Stimulated activated CD8-positive, alpha-beta memory T cell treated with anti-CD3 and anti-CD28 coated beads, Interleukin-15, amount 100 ng/mL, for 24 hours (primary cell): ENCODE data around the gene SKIC8.

ENCODE experiments used
- DNase-seq: peaks from one replicate; pipeline ENCODE4 v3.0.0-alpha.2; 2020; ENCODE audit warnings: low read depth

The SKIC8 gene

DNA sequence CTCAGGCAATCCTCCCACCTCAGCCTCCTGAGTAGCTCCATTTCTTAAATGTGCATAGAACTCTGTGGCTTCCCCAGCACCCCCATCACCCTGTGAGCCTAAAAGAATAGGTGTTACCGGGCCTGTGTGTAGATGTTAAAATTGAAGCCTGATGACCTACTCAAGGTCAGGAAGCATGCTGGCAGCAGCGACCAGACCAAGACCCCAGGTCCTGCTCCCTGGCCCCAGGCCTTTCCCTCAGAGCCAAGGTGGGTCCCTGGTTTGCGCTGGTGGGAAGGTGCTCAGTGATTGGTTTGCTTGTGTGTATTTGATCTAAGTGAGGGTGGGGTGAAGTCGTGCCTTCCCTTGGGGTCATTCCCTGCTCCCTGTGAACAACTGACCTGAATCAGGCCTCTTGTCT, 22.4 kb upstream of the SKIC8 start:
- DNase-seq: no peak

DNA sequence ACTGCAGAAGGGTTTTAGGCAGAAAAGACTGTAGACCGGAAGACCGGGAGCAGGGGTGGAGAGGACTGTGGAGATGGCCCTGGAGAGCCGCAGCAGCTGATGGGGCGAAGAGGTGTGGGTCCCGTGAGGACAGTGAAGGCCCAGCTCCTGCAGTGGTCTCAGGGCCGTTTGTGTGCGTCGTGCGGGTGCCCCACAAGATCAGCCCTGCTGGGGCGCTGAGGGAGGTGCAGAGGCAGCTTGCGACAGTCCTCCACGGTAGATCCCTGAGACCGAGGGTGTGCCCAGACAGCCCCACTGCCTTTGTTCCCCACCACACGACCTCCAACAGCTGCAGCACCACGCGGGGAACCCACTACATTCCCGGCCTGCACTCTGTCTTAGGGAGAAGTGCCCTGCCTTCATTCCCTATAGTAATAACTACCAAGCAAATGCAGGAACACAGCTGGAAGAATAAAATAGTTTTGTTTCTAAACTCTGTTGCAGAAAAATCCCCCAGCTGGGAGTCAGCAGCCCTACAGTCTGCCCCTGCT, 21.7 kb upstream of the SKIC8 start:
- DNase-seq: no peak

DNA sequence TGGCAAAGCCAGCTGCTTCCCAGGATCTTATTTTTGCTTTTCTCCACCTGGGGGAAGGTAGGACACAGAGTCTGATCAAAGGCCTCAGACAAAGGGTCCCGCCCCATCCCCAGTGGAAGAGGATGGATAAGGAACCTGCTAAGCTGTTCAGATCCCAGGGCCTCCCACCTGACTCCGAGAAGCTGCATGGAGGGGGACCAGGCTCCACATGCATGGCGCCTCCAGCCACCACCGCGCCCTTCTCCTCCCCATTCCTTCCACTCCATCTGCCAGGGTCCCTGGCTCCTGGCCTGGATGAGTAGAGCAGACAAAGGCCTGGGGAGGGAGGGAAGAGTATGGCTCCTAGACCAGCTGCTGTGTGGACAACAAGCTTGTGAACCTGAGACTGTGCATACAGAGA, 20.8 kb upstream of the SKIC8 start:
- no peak for DNase-seq

DNA sequence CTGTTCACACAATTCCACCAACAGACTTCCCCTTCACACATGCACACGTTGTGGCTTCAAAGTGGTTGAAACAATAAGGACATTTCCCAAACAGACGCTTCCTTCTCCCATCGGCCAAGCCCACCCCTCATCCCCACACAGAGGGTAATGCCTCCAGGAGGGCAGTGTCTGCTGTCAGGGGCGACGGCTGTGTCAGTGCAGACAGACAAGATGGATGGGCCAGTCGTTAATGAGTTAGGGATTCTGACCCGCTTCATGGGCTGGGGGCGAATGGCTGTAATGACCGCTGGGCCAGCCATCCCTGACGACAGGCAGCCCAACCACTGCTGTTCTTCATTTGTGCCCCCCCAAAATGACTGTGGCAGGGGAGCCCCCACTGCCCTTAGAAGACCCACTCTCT, 20.2 kb upstream of the SKIC8 start:
- DNase-seq: no peak

DNA sequence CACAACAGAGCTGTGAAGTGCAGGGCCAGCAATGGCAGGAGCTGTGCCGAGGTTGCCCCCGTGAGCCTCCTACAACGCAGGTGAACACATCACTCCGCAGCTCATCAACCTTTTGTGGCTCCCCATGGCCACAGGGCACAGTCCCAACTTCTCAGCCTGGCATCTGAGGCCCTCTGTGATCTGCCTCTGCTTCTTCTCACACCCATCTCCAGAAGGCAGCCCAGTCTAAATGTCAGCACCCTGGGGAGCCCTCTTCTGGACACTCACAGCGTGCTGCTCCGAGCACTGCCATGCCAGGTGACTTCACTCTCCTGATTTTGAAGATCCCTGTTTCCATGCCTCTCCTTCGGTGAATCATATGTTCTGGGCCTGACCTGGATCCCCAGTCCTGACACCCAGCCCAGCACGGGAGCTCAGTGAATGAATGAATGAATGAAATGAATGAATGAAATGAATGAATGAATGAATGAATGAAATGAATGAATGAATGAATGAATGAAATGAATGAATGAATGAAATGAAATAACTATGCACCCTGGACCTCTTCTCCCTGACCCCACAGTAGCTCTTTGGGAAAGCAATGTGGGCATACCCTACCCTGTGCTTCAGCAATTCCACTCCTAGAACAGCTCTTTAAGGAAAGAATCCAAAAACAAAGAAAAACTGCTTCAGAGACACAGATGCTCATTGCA, 17.9 kb upstream of the SKIC8 start:
- no peak for DNase-seq

DNA sequence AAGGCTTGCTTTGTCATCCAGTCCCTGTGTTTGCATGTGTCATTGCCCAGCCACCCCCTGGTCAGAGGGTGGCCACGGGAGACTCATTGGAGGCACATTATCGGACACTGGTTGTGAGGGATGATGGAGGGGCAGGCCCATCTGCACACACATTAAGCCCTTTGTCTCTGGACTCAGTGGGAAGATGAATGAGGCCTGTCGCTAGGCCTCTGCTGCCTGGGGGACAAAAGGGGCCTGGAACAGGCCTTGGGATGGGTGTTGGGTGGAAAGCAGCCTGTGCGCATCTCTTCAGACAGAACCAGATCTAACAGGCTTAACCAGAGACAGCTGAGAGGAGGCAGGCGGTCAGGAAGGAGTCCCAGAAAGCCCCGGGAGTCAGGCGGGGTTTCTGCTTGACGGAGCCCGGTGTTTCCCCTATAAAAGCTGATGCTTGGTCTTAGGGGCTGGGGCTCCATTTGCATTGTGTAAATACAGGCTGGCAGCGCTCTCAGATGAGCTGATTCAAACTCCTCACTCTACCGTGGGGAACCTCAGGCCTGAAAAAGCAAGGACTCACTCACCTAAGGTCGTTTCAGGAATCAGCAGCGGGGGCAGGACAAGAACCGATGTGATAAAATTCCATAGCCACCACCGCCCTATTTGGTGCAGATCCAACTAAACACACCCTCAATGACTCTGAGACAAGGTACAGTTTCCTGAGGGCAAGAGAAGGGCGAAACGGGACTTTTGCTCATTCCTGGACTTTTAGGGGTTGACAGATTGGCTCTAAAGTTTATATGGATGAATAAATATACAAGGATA, 17.1 kb upstream of the SKIC8 start:
- DNase-seq: no peak

DNA sequence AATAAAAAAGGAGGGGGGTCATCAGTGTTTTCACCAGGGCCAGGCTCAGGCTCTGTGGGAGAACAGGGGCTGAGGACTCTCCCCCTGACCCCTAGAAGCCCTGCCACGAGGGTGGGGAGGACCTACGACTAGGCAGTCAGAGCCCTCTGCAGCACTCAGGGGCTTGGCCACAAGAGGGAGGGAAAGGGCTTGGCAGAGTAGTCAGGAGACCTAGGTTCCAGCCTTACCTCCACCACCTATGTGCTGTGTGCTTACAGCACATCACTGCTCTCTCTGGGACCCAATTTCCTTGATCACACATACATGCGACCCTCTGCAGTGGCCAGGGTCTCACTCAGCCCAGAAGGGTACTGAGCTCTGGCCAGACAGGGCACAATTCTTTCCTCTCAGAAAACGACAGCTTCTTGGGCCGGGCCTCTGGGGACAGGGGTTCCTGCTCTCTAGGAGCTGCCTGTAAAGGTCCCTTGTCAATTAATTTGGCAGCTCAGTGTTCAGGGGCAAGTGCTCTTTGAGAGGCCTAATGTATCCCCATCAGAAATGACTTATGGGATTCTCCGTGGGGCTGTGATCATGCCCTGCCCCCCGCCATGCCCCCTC, 16.4 kb upstream of the SKIC8 start:
- DNase-seq: no peak

DNA sequence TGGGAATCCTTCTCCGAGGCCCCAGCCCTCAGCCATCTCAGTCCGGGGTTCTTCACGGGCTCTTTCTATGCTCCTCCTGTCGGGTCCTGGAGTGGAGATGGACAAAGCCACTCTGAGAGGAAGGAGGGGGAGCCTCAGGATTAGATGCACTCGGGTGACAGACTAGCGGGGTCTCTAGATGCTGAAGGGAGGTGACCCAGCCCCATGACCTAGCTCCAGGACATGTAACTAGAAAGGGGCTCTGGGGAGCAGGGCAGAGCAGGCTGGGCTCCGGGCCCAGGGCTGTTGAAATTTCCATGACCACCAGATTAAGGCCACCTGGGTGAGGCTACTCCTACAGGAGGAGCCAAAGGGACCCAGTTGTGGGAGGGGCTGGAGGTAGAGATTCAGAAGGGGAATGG, 14.8 kb upstream of the SKIC8 start:
- no peak for DNase-seq

DNA sequence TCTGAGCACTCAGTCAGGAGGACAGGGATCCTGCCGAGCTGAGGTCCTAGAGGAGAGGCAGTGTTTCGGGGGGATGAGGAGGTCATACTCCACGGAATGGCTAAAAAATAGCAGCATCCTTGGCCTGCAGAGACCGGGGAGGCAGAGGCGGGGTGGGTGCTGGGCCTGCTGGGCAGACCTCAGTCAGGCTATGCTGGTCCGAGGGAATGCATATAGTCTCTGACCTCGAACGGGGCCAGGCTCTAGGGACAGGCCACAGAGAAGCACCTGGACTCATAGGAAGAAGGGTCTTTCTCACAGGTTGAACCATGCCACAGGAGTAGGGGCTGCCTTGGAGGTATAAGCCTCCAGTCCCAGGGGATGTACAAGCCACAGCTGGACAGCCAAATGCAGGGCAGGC, 14.0 kb upstream of the SKIC8 start:
- no peak for DNase-seq

DNA sequence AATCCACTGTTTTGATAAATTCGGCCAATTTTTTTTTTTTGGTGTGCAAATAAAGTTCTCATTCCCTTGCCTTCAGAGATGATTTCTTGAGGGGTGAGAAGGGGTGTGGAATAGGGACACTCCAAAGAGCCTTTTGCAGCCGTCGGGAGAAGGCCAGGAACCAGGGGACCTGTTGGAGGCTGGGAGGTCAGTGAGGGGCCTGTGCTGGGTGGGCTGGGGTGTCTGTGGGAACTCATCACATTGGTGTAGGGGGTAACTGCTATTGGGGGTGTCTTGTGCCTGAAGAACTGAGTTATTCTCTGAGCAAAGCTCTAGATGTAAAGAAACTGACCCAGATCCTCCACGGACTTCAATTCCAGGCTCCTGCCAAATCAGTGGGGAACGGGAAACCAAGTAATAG, 13.5 kb upstream of the SKIC8 start:
- no peak for DNase-seq

DNA sequence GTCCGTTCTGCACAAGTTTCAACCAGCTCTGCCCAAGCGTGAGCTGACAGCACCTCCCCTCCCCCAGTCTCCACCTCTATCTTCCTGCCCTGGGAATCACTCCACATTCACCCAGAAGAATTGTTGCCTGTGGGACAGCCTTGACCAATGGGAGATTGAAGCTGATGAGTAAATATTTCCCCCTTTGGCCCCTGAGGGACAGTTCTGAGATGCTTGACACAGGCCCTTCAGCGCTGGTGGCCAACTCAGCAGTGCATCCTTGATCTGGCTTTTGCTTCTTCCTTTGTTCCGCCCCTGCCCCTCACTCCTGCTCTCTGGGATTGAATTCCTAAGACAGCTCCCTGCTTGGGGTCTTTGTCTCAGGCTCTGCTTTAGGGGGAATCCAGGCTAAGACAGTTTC, 13.1 kb upstream of the SKIC8 start:
- no peak for DNase-seq

DNA sequence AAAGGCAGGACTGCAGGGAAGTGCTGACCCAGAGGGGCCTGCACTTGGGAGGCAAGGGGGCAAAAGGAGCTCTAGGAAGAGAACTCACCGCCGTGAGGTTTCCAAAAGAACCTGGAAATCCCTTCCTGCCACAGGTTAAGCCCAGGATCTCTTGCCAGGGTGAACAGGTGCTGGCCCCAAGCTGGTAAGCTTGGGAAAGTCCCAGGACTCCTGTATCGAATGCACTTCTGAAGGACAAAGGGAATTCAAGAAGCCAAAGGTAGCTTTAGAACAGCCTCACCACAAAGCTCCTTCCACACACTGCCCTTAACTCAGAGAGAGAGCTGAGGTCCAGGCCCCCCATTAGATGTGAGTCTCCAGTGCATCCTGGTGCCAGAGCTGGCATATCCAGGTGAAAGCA, 11.9 kb upstream of the SKIC8 start:
- DNase-seq: no peak

DNA sequence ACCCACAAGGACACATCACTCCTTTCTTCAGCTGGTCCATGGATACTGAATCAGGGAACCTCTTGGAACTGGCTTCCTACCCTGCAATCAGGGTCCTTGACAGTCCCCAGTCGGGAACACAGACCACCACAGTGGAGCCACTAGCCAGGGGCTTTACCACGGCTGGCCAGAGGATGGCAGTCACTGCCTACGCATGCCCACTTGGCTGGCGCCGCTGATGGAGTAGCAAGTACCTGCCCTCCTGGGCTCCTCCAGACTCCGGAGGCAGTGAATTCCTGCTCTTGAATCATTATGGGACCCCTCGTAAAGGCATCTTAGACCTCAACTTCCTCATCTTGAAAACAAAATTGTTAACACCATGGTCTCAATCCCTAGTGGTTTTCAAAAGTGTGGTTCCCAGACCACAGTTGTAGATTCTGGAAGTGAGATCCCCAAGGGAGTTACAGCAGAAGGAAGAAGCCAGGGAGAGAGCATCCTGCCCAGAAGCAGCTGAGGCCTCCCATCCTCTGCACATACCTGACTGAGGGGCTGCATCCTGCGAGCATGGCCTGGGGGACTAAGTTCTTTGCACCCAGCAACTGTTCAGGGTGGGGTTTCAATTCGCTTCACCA, 9.1 kb upstream of the SKIC8 start:
- DNase-seq: peak; percentile 8

DNA sequence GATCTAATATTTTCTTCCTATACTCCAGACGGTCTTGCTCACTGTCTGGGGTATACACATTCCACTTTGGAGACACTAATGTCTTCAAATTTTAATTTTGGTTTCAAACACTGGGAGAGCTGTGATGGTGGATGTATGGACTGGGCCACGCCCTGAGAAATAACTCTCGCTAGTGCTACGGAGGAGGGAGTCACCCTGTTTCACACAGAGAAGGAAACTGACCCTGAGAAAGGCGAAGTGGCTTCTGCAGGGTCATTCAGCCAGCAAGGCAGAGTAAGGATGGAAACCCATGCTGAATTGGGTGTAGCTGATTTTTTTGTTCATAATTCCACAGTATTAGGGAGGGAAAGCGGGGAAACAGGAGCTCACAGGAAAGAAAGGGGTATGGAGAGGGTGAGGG, 8.6 kb upstream of the SKIC8 start:
- no peak for DNase-seq

DNA sequence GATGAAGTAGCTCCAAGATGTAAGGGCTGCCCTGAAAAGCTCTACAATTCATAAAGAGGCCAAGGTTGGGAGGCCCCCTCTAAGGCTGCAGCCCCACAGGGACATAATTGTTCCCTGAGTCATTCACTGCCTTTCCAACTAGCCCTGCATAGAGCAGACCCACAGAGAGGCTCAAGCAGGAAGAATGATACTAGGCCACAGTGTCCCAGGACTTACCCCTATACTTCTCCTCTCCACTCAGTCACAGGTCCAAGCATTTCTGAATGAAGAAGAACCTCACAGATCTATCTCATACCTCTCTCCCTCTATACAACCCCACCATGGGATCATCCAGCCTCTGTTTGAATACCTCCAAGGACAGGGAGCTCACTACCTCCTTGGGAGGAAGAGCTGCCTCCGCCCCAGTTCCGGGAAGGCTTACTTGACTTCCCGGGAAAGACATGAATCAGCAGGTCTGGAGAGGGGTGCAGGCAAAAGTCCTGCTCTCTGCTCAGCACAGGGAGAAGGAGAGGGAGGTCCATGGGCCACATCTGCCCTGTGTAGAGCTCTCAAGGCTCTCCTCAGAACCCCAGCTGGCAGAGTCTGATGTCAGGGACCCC, 6.9 kb upstream of the SKIC8 start:
- DNase-seq: no peak

DNA sequence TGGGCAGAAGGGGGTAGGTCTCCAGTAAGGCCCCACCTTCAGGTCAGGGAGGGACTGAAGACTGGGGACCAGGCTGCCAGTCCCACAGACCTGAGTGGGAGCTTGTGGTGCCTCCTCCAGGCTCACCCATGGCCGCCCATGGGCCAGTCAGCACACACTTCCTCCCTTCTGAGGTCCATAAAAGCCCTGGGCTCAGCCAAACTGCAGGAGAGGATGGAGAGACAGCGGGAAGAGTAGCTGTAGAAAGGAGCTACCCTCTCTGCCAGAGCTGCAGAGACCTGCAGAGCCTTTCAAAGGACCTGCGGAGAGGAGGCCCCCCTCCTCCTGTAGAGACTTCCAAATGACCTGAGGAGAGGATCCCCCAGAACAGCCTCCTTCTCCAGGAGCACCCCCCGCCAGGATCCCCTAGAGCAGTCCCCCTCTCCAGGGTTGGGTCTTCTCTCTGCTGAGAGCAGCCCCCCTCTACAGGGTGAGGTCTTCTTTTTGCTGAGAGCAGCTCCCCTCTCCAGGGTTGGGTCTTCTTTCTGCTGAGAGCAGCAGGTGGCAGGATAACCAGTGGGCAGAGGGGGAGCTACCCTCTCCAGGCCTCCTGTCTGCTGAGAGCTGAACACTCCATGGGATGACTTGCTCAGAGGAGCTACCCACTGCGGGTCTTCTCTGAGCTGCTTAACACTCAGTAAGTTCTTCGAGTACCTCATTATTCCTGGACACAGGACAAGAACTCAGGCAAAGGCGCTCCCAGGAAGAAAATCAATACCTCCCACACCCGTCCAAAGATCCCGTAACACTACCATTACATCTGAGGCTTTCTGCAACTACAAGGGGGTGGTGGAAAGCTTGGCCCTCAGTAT, 5.0 kb upstream of the SKIC8 start:
- DNase-seq: no peak

DNA sequence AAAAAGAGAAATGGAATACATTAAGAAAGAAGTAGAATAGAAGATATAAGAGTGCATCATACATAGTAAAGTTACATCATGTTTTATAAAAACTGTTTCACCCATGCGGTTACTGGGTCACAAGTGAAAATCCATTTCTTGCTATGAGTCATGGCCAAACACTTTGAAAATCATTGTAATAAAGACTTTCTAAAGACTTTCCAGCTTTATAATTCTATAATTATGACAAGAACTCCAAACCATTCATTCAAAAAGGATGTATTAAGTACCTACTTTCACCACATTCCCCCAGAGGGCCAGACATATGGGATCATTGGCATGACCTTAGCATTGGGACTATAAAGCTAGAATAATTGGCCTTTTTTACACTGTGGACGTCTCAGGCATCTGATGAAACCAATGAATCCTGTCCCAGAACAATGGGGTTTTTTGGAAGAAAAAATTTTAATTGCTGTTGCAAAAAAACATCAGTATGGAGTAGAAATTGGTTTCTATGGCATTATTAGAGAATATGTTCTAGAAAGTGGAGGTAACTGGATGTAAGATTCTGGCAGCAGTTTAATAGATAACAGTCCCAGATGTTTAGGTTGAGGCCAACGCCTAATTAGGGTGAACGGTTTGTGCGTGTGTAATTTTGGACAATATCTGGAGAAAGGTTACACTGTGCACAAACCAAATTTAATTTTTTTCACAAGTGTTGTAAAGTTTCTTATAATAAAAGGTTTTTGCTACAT, 3.3 kb upstream of the SKIC8 start:
- DNase-seq: no peak

DNA sequence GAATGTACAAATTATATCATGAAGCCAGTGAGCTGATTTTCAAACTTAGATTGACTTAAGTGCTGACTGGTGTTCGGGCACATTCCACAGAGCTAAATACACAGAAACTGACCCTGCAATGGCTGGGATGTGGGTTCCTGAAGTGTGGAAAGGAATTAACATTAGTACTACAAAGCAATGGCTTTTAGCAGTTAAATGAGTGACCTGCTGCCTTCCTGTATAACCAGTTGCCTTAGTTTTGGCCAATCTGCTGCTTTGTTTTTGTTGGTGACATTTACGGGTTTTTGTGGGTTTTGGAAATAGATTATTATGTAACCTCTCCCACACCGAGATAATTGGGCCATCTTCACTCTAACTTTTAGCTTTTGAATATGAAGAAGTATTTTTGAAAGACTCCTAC, 2.4 kb upstream of the SKIC8 start:
- no peak for DNase-seq

DNA sequence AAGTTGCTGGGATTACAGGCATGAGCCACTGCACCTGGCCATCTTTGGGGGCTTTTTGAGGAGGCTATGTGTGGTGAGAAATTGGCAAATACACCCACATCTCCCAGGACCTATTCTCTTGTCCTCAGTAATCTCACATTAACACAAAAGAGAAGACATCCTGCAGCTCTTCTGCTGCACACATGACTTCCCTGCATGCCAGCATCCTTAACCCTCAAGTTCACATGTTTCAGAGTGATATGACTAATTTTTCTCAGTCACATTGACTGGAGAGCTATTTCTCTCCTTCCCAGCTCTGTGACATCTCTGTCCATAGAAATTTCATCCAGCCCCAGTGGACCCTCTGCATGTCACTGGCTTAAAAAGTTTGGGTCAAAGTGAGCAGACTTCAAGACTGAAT, 1.9 kb upstream of the SKIC8 start:
- DNase-seq: no peak

DNA sequence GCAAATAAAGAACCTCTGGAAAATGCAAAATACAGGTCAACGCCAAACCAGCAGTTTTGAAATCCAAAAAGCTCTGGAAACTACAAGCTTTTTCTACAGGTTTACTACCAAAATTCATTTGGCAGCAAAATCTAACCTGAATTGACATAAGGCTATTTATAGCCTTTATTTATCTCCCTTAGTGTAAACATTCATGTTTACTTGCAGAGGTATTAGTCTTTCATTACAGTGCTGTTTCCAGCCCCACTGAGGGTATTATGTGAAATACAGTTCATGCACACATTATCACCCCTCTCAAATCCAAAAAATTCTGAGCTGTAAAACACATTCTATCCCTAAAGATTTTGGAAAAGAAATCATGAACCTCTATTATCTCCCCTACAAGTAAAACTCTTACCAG, 7.2 kb downstream of the SKIC8 start:
- DNase-seq: no peak

DNA sequence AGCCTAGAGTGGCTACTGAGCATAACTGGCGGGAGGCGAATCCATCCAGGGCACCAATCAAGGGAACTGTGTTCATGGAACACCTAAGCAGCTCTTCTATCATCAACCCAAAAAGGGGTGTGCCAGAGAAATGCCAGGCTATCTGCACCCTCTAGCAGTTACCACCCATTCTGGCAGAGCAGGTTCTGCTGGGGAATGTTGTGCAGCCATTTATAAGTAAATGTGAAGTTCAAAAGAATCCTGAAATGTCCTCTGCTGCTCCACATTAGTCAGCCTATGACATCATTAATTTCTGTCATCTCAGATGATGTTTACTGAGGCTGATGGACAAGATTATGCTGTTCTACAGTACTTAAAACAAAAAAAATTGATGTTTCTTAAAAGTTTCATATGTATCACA, 7.7 kb downstream of the SKIC8 start:
- no peak for DNase-seq
